GM18511 (cell line): Measurements from ENCODE around the gene AMOT.

Experiments used
- ATAC-seq: cut with Tn5 transposase; IDR thresholded peaks from one replicate; pipeline ENCODE4 v1.9.1; 2021; ENCODE audit warnings: mild to moderate bottlenecking, moderate library complexity; ENCODE audit not compliant: unreplicated experiment

The AMOT gene

GRCh38 chrX:112839856-112840255 is 775 bp downstream of the AMOT start:
- ATAC-seq: no peak

GRCh38 chrX:112837531-112837930 is 3.1 kb downstream of the AMOT start:
- ATAC-seq: no peak

DNA sequence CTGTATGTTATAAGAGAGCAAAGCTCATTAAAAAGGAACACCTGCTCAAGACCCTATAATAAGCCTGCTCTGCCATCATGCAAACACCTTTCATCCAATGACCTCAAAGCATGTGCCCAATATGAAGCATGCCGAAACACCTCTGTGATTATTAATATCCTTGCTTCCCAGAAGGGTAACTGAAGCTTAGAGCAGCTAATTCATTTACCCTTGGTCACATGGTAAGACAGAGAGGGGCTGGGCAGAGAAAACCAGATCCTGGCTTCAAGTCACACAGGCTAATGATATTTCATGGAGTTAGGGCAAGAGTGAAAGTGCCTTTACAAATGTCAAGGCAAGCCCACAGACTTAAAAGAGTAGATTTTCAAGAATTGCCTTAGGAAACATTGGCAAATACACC is 5.6 kb downstream of the AMOT start:
- no peak for ATAC-seq

GRCh38 chrX:112834031-112834845 is 6.4 kb downstream of the AMOT start:
- ATAC-seq: no peak

DNA sequence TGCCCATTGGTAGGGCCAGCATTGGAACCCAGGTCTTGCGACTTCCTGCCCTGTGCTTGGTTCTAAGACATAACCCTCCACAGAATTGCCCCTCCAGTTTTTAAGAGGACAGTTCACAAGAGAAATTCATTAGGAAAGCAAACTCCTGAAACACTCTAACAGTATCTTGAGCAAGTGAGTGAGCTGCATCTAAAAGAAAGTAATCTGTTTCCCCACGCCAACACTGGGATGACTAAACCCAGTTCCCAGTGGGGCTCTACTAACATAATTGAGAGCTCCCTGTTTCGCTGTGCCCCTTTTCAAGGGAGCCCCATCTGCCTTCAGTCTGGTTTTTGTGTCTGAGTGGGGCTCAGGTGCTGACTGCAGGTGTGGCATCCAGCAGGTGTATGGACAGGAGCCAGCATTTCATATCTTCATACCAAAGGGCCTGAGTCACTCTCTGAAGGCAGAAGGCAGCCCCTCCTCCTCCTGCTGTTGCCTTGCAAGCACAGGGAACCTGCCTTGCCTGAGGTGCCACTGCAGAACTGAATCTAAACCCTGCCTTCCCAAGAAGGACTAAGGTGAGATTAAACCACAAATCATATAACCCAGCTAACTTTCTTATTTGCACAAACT is 8.0 kb downstream of the AMOT start:
- no peak for ATAC-seq

GRCh38 chrX:112830540-112830939 is 10.1 kb downstream of the AMOT start:
- no peak for ATAC-seq

- no peak for ATAC-seq
Measured at GRCh38 chrX:112827292-112827903, 13.2 kb downstream of the AMOT start.

DNA sequence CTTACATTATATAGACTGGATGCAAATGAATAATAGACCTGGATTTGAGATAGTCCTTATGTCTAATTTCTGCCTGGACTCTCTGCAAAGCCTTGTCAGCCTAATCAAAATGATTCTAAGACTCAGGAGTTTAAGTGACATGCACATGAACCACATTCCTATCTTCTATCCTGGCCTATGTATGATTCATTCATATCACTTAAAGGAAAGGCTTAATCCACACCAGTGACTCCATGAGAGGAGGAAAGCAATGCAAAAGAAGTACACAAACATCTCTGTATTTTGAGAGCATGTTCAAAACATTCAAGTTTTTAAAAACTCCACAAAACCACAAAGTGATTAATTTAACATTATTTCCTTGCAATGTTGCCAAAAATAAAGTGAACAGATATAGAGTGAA is 14.6 kb downstream of the AMOT start:
- ATAC-seq: no peak

- ATAC-seq: no peak
Measured at GRCh38 chrX:112822892-112823291, 17.7 kb downstream of the AMOT start.

GRCh38 chrX:112820364-112821268 is 20.0 kb downstream of the AMOT start:
- ATAC-seq: no peak

DNA sequence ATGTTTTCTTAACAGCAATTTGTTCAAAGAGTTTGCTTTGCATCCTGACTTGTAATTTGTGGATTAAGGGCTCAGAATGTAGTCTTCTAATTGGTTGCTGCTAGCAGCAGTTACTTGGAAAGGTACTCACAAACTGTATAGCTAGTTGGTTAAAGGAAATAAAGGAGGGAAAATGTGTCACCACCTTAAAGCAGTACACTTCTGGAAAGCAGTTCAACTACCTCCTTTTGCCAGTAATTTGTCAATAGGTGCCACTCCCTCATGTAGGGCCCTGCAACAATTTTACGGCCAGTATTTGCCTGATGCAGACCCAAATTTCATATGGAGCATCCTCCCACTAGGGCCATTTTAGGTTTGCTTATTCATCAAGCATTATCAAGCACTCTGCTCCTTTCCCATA is 20.8 kb downstream of the AMOT start:
- no peak for ATAC-seq

GRCh38 chrX:112819008-112819640 is 21.5 kb downstream of the AMOT start:
- no peak for ATAC-seq

DNA sequence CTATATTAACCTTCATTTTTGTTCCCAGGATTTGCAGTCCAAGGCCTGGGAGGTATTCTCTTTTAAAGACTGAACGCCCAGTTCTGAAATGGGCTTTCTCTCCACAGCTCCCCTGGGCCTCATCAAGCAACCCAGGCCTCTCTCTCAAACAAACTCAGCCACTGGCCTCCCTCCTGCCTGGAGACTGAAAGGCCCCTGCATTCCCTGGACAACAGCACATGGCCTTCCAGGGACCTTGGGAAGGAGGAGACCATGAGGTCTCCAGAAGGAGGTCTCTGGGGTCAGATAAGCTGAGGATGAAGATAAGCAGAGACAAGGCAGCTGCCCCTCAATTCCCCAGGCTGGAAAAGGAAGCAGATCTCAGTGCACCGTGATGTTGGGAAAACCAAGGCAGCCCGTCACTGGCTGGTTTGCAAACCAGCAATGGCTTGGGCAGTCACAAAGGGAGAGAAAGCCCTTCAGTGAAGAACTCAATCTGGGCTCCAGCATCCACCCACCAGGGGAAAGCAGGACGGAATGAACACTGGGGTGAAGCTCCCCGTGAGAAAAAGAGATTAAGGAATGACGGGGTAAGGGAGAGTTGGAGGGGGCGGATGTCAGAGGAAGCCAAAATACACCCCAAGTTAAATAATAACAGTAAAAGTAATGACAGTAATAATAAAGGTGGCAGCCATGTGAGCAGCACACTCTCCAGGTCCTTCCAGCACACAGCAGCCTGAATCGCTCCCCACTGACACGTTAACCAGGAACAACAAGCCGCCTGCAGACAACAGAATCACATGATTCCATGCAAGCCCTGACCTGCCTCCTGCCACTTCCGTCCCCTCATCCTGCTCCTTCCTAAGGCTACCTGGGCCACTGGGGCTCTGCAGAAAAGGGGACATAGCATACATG is 22.3 kb downstream of the AMOT start:
- no peak for ATAC-seq

- ATAC-seq: no peak
Measured at GRCh38 chrX:112816908-112817307, 23.7 kb downstream of the AMOT start.

DNA sequence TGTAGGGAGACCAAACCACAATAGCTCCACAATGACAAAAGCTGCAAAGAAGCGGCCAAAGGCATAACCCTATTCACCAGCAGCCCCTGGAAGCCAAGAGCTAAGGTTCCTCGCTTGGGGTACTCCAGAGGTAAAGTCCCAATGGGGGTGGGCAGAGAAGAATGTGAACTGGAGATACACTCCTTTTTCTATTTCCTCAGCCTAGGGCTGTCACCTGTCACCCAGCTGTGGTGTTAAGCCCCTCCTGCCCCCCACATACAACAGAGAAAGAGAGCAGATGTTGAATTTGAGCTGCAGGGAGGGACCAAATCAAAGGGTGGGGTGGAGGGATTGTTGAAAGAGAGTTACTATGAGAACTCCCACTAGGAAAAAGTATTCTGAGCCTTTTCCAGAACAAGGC is 26.1 kb downstream of the AMOT start:
- no peak for ATAC-seq

DNA sequence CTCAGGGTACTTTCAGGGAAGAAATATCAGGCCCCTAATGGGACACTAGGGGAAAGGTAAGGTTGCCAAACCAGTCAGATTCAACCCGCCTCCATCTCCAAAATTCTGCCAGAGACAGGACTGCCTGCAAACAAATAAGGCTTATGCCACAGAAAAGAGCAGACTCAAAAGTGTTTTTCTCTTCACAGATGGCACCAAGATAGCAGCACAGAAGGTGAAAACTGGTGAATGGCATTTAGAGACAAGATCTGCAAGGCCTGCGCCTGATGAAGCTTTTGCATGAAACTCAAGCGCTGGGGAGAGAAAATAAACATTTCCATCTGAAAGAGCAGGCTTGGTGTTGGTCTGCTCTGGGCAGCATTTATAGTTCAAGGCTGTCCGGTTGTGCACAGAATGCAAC is 27.9 kb downstream of the AMOT start:
- ATAC-seq: no peak

- ATAC-seq: no peak
Measured at GRCh38 chrX:112808651-112809195, 31.9 kb downstream of the AMOT start.

GRCh38 chrX:112808007-112808406 is 32.6 kb downstream of the AMOT start:
- no peak for ATAC-seq

DNA sequence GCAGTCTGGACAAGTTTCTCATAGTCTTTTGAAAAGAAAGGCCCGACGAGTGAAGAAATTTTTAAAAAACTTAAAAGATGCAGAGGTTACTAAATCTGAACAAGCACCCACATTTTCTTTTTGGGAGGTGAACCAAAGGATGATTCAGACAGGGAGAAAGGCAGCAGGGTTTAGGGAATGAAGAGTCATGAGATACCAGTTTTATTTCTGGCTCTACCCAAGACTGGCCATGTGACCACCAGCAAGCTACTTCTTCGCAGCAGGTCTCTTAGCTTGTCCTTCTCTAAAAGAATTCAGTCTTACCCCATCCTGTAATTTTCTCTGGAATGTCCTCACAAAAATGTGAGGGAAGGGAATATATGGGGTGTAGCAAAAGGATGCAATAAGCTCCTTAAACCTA is 37.6 kb downstream of the AMOT start:
- no peak for ATAC-seq
